Right lobe of liver (tissue), 6 donors: ENCODE results near the gene PITPNM3. TPM values are rescaled to one million over a fixed set of nuclear protein-coding genes. Genes with fewer than 3 reads are reported as not detected.

Experiments
- ATAC-seq, 4 donors: fragments of 200-7000 bp; cut with Tn5 transposase; one replicate each; pipeline ENCODE4 v1.9.1; 2020; ENCODE audit warnings: mild to moderate bottlenecking in 4 of 4, moderate library complexity in 4 of 4
- DNase-seq, 3 donors: peaks; one replicate each; pipeline ENCODE4 v3.0.0-alpha.2; 2020
- H3K27ac ChIP-seq, 3 donors: fragments of 200-600 bp; one replicate each; pipeline ENCODE4 v1.8.0; 2022
- H3K27me3 ChIP-seq, 2 donors: fragments of 200-600 bp; one replicate each; pipeline ENCODE4 v1.8.0; 2022
- H3K36me3 ChIP-seq, 4 donors: fragments of 200-600 bp; sonication (generic) in 1 of 4; one replicate each; pipeline versions ENCODE4 v1.5.1 to v1.8.0; 2017 to 2022; ENCODE audit warnings: control low read depth in 1 of 4
- H3K4me1 ChIP-seq, 4 donors: fragments of 200-600 bp; sonication (generic) in 1 of 4; one replicate each; pipeline versions ENCODE4 v1.5.1 to v1.8.0; 2017 to 2022; ENCODE audit warnings: control low read depth in 1 of 4
- H3K4me3 ChIP-seq, 3 donors: fragments of 200-600 bp; one replicate each; pipeline ENCODE4 v1.8.0; 2022
- H3K9me3 ChIP-seq, 4 donors: fragments of 200-600 bp; sonication (generic) in 1 of 4; one replicate each; pipeline versions ENCODE4 v1.5.1 to v1.8.0; 2017 to 2022; ENCODE audit warnings: control low read depth in 1 of 4
- CTCF ChIP-seq, 4 donors: fragments of 200-600 bp in 3 of 4; fragments of 450-650 bp in 1 of 4; IDR thresholded peaks; one replicate each; pipeline versions ENCODE4 v1.5.1 to v1.8.0; 2016 to 2022; ENCODE audit warnings: antibody characterized with exemption in 4 of 4, mild to moderate bottlenecking in 2 of 4
- POLR2A ChIP-seq: fragments of 450-650 bp; IDR thresholded peaks from one replicate; pipeline ENCODE4 v1.6.1; 2017; ENCODE audit warnings: antibody characterized with exemption, mild to moderate bottlenecking
- WGBS: methylation state at CpG from one replicate; pipeline ENCODE4 v1.1.6; 2018; ENCODE audit warnings: low coverage, low lambda C conversion rate; ENCODE audit not compliant: insufficient coverage; ENCODE audit errors: missing lambda C conversion rate; 5-methylcytosine and 5-hydroxymethylcytosine counted together
- intact Hi-C, 2 donors: fragments of 100-400 bp; cut with DNase I; formaldehyde crosslinking; loops; one replicate each; pipeline versions ENCODE4 v1.11.2 to v1.14.1; 2022
- total RNA-seq, 6 experiments: library from RNA; depleted of rRNA in 2 of 6; stranded (reverse); fragments of >200 nt in 2 of 6; fragmentation: NEBNext Ultra II Directional in 3 of 6; extraction: Animal tissue kit (Norgen Biotek cat#: 25700) in 3 of 6; gene quantifications; one replicate each; pipeline versions ENCODE4 v1.1.0 to v1.2.4, GENCODE V29; 2016 to 2023
- donor health status: DM: no; HTN: yes; CAD: no.
- donor health status: DM: no; HTN: no; CAD: no.
- donor health status: DM: no; HTN: no; CAD: no.
- donor health status: DM: no; HTN: yes; CAD: no.
- donor health status: DM: no; HTN: yes; CAD: no.

Gene PITPNM3
- total RNA-seq, 6 experiments from 2014 or later, result 0.91 to 3.8 (median 1.2) TPM

GRCh38 chr17:6531575-6531974, 24.8 kb downstream of the PITPNM3 start:
- TF ChIP-seq POLR2A (no peak), CTCF (IDR thresholded peaks at IDR 0.05) (no peak)
- Histone ChIP-seq H3K9me3 (no peaks in the 10 kb centered on the region), H3K27me3 (no peaks in the 10 kb centered on the region), H3K4me1 (no peaks in the 10 kb centered on the region), H3K27ac (no peak overlapping the region), H3K36me3 (no peaks in the 10 kb centered on the region), H3K4me3 (no peak overlapping the region)
- intact Hi-C loops, result no loop called here
- DNase-seq, result no peak
- ATAC-seq, result no peak
- WGBS, result 53% methylated on average over 3 of the region's 7 CpGs

DNA sequence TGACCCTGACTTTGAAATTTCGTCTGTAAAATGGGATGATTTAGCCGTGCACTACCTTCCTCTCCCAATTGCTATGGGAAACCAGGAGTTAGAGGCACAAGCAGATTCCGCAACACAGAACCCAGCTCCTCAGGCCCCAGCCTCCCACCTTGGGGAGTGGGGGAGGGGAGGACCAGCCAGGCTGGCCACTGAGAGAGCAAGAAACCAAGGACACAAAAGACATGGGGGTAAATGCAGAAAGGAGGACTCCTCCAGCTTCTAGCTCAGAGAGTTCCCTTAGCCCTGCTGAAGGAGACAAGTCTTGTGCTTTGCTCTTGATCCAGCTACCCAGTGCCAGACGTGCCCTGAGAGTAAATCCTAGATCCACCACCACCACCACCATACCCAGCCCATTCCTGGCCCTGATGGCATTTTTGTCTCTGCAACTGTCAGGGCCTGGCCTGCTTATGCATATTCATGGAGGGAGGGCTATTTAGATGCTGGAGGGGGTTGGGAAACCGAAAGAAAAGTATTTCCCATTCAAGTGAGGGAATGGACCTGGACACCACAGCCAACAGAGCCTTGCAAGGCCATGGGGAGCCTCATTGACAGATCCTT, 25.9 kb downstream of the PITPNM3 start:
- intact Hi-C loops, result no loop called here
- H3K4me1 ChIP-seq, result no peaks in the 10 kb centered on the region
- WGBS, result 75% methylated on average over 2 of the region's 5 CpGs
- no peaks in the 10 kb centered on the region for H3K36me3 ChIP-seq
- no peaks in the 10 kb centered on the region for H3K27me3 ChIP-seq
- DNase-seq (no peak), ATAC-seq (no peak)
- H3K4me3 ChIP-seq, result no peak overlapping the region
- H3K27ac ChIP-seq, result no peak overlapping the region
- TF ChIP-seq POLR2A, result no peak
- no peak for TF ChIP-seq CTCF (IDR thresholded peaks at IDR 0.05)
- H3K9me3 ChIP-seq, result no peaks in the 10 kb centered on the region

DNA sequence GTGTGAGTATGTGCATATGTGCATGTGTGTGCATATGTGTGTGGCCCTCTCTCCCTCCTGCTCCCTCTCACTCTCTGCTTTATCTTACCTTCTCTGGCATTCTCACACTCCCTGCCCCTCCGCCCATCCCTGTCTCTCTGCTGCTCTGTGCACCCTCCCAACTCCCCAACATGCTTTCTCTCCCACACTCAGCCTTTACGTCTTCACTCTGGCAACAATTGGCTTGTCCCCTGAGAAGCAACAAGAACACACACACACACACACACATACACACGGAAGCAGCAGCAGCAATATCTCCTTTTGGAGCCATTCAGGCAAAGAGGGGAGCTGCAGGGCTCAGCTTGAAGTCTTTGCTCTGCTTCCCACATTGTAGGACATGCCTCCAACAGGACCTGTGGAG, 27.8 kb downstream of the PITPNM3 start:
- H3K4me3 ChIP-seq, result no peak overlapping the region
- no peaks in the 10 kb centered on the region for H3K36me3 ChIP-seq
- no peak for TF ChIP-seq CTCF (IDR thresholded peaks at IDR 0.05)
- TF ChIP-seq POLR2A, result no peak
- ATAC-seq (no peak), DNase-seq (no peak)
- 82% methylated on average over 2 of the region's 3 CpGs for WGBS
- H3K27me3 ChIP-seq, result no peaks in the 10 kb centered on the region
- intact Hi-C loops, result no loop called here
- no peak overlapping the region for H3K27ac ChIP-seq
- no peaks in the 10 kb centered on the region for H3K9me3 ChIP-seq
- no peaks in the 10 kb centered on the region for H3K4me1 ChIP-seq

DNA sequence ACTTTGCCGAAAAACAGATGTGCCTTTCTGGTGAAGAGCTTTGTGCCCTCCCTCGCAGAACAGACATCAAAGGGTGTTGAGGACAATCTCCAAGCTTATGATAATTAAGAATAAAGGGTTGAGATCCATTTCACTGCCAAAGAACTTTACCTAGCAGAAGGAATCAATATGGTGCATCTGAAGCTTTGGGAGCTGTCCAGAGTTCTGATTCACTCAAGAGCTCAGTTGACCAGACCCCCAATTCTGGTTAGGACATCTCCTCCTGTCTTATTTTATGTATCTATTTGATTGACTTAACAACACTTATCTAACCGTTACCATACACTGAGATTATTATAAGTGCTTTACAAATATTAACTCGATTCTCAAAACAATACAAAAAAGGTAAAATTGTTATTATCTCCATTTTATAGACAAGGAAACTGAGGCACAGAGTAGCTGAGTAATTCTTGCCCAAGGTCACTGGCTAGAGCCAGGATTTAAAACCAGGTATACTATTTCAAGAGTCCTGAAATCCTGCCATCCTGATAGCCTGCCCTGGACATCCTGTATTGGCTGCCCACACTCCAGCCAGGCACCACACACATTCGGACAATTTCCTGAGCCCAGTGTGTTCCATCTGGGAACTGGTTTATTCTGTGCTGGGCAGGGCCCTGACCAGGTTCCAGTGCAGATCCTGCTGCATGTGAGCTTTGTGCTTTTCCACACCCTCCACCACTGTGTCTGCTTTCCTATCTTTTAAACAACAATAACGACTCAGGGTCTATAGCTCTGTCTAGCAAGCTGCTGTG, 29.8 kb downstream of the PITPNM3 start:
- Histone ChIP-seq H3K27me3 (no peaks in the 10 kb centered on the region), H3K9me3 (no peaks in the 10 kb centered on the region), H3K36me3 (no peaks in the 10 kb centered on the region), H3K4me3 (no peak overlapping the region), H3K27ac (no peak overlapping the region), H3K4me1 (no peaks in the 10 kb centered on the region)
- ATAC-seq (no peak), DNase-seq (no peak)
- intact Hi-C loops, result no loop called here
- WGBS, result 75% methylated on average over 5 of the region's 6 CpGs
- TF ChIP-seq CTCF (IDR thresholded peaks at IDR 0.05), result no peak
- no peak for TF ChIP-seq POLR2A
